IPS DF 4.7 (cell line): ENCODE measurements around the gene CERS6.
A peak's percentile ranks its signal among the peaks of the same experiment; 100 is the strongest.

ENCODE experiments used
- DNase-seq: peaks from one replicate; pipeline ENCODE4 v3.0.0-alpha.2; 2013; ENCODE audit warnings: low spot score; ENCODE audit errors: extremely low read depth

The CERS6 gene

GRCh38 chr2:168566974-168567665 is 111.0 kb downstream of the CERS6 start:
- no peak for DNase-seq

GRCh38 chr2:168567836-168568235 is 111.8 kb downstream of the CERS6 start:
- DNase-seq, result no peak

DNA sequence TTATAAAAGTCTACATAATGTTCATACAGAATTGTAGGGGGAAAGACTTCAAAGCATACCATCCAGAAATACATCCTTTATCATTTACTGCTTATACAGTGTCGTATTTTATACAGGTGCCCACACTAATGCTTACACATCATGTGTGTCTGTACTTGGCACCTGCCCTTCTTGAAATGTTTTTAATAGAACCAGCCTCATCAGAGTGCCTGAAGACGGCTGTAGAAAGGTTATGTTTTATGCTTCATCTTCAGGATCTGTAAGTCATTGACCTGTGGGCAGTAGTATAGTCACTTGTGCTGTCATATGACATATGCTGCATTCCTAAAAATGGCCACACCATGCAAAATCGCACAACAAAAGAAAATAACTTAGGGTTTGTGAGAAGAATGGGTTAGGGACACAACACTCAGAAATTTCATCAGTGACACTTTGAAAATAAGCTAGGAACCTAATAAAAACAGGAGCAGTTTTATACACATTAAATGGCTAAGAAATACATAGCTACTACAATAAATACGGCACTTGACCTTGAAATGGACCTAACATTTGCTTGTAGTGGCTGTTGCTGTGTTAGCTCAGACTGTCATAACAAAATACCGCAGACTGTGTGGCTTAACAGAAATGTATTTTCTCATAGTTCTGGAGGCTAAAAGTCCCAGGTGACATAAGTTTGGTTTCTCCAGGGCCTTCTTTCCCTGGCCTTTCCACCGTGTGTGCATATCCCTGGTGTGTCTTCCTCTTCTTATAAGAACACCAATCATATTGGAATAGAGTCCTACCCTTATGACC is 112.6 kb downstream of the CERS6 start:
- no peak for DNase-seq

DNA sequence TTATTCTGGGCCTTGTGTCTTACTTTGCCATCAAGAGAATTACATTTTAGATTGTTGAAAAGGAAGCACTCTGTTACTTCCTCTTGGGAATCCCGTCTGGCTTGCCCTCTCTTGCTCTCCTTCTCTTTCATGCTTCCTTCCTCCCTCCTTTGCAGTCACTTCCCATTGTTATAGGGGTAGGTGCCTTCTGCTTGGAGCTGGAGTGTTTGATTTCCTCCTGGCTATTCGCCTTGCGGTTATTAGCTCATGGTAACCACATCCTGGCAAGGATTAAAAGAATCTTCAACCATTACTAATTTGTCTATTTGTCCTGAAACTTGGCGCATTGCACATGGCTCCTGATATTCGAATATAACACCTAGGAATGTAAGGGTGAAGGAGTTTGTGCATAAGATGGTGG is 115.0 kb downstream of the CERS6 start:
- no peak for DNase-seq

DNA sequence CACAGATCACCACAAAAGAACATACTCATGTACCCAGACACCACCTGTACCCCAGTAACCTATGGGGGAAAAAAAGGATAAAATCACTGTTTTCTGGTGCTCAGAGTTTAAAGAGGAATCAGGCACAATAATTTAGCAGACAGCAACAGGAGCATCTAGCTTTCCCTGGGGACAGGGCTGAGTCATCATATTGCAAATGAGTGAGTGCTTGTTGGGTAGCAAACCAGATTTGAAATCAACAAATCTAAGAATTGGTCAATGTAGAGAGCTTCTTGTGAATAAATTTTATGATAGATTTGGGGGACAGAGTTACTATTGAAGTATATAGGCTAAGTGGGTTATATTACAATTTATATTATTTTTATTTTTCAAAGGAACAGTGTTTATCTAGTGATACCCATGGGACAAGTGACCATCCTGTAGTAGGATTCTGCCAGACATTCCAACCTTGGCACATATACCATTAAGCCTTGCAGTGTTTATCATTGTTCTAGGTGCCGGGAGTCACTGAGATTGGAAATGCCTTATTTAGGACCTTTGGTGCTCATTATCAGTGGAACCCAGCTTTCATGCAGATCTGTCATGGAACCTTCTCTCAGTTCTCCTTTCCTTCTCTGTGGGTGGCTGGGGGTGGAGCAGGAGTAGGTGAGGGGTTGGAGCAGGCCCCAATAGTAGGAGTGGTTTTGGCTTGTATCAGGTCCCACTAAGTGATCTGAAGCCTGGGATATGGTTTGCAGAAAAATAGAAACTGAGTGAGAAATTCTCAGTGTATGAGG is 117.2 kb downstream of the CERS6 start:
- no peak for DNase-seq

- no peak for DNase-seq
Measured at GRCh38 chr2:168574856-168575630, 119.0 kb downstream of the CERS6 start.

DNA sequence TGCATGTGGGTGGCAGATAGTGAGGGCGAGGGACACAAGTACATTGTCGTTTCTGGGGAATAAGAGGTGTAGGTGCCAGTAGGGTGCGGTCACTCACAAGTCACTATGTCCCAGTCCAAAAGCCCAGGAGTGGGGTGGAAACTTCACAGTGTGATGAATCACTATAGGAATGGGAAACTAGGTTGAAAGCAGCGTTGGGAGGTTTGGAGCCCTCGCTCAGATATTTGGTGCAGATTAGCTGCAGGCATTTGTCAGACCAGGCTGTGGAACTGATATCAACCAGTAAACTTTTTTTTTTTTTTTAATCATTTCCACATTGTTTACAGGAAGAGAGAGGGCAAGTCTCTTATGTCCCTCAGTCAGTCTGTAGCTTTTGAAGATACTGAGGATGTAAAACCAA is 121.8 kb downstream of the CERS6 start:
- no peak for DNase-seq

- no peak for DNase-seq
Measured at GRCh38 chr2:168583064-168583709, 127.1 kb downstream of the CERS6 start.

- DNase-seq, result no peak
Measured at GRCh38 chr2:168583710-168584521, 127.8 kb downstream of the CERS6 start.

GRCh38 chr2:168584911-168585310 is 128.8 kb downstream of the CERS6 start:
- no peak for DNase-seq

- no peak for DNase-seq
Measured at GRCh38 chr2:168585700-168586099, 129.6 kb downstream of the CERS6 start.

- DNase-seq, result no peak
Measured at GRCh38 chr2:168587307-168587706, 131.2 kb downstream of the CERS6 start.

- peak; percentile 16 for DNase-seq
Measured at GRCh38 chr2:168589236-168590211, 133.5 kb downstream of the CERS6 start.

DNA sequence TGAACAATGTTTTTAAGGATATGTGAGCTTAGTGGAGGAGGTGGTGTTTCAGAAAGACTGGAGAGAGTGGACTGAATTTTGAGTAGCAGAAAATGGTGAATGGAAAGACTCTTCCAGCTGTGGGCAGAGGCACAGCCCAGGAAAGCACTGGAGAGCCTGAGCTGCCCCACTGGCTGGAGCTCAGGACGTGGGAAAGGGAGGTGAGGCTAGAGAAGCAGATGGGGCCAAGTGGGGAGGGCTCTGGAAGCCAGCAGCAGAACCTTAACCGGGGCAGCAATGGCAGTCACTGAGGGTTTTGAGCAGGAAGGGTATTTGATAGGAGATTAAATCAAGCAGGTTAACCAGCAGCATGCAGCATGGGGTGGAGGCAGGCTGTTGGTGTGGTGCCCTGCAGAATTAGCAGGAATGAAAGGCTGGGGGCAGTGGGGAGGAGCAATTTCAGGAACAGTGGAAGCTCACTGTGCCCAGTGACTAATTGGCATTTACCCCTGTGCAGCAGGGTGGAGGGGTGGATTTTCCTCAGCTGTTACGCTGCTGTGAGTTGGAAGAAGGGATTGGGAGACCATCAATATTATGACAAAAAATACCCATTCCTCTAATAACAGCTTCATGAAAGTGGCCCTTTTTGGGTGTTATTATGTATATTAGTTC is 136.2 kb downstream of the CERS6 start:
- no peak for DNase-seq

DNA sequence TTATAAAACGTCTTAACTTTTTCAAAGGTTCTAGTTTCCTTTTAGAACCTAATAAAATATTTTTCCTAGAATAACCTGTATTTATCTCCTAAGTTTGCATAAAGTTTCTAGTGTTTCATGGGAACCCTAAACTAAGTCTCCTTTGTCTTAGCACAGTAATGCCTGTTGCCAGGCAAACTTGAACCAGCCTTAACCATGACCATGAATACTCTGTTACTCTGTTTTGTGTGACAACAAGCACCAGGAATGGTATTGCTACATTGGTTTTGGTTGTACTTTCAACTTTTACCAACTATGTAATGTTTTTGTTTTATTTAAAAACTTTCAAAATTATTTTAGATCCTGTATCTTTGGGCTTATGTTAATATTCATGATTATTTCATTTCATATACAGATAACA is 137.6 kb downstream of the CERS6 start:
- DNase-seq, result no peak

GRCh38 chr2:168594778-168595177 is 138.7 kb downstream of the CERS6 start:
- DNase-seq, result no peak

DNA sequence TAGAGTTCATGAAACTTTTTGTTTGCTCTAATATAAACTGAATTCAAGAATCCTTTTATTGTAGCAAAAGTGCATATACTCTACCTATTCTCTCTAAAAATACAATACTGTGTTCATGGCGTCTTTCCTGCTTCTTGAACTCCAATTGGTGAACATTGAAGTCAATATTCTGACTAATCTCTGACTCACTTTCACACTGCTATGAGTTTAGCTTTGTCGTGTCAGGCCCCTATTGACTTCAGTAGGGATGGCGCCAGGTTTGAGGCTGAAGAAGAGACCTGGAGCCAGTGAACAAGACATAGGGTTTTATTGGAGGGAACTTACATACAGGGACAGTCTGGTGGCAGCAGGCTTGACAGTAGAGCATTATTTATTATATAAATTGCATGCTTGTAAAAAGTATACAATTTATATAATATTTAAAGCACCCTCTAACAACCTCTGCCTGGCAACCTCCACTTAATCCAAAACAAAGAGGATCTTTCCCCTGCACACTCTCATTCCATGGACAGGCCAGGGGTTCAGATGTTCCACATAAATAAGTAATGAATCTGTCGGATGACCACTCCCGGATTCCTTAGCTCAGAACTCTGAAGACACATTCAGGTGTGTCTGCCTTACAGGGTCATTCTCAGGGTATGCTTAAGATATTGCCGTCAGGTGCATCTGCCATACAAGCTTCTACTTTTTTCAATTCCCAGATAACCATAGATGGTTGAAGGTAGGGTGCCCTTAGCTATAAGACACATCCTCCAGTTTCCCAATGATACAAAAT is 141.0 kb downstream of the CERS6 start:
- no peak for DNase-seq

- DNase-seq, result no peak
Measured at GRCh38 chr2:168599738-168600137, 143.7 kb downstream of the CERS6 start.
